Measurements from ENCODE around the gene SLC12A5.
"Not testable (repeated sequence)": the region's sequence is repeated elsewhere in the genome, so short reads cannot be mapped to it uniquely, and the experiment has no call there.

The SLC12A5 gene

GRCh38 chr20:46028772-46029371 lies at the start of gene SLC12A5:
SLC12A5 (plus strand) TSS chr20:46029215; CDS start chr20:46029345, 130 bp downstream.
- ATAC-seq (no peak), DNase-seq (ENCODE audit: low spot score in 2 of 2) (no peak)
- Mint-ChIP-seq H3K9me3 (no peaks in the 10 kb centered on the region), H3K36me3 (no peaks in the 10 kb centered on the region), H3K4me3 (no peak within 1 kb of the TSS), H3K27ac (no peak within 1 kb of the TSS), H3K4me1 (no peaks in the 10 kb centered on the region)

- Mint-ChIP-seq H3K36me3 (no peaks in the 10 kb centered on the region), H3K9me3 (no peaks in the 10 kb centered on the region), H3K4me1 (no peaks in the 10 kb centered on the region), H3K4me3 (no peak overlapping the region), H3K27ac (no peak overlapping the region)
- no peak for ATAC-seq
- no peak for DNase-seq (ENCODE audit: low spot score in 2 of 2)
Measured at GRCh38 chr20:45981261-45981660, 47.8 kb upstream of the SLC12A5 start.

- no peak overlapping the region for H3K4me3 Mint-ChIP-seq
- DNase-seq (ENCODE audit: low spot score in 2 of 2): no peak
- no peak overlapping the region for H3K27ac Mint-ChIP-seq
- ATAC-seq: no peak
- H3K9me3 Mint-ChIP-seq: no peaks in the 10 kb centered on the region
- H3K4me1 Mint-ChIP-seq: no peaks in the 10 kb centered on the region
- no peaks in the 10 kb centered on the region for H3K36me3 Mint-ChIP-seq
Measured at GRCh38 chr20:45983279-45983743, 45.7 kb upstream of the SLC12A5 start.

GRCh38 chr20:45985573-45985972 lies 43.4 kb upstream of the SLC12A5 start:
- no peak overlapping the region for H3K27ac Mint-ChIP-seq

GRCh38 chr20:45987108-45987780 lies 41.8 kb upstream of the SLC12A5 start:
- DNase-seq (ENCODE audit: low spot score in 2 of 2): peak; percentile 76 to 91
- no peak overlapping the region for H3K27ac Mint-ChIP-seq
- no peaks in the 10 kb centered on the region for H3K9me3 Mint-ChIP-seq
- no peaks in the 10 kb centered on the region for H3K4me1 Mint-ChIP-seq
- H3K36me3 Mint-ChIP-seq: no peaks in the 10 kb centered on the region
- H3K4me3 Mint-ChIP-seq: no peak overlapping the region
- ATAC-seq: peak; percentile 96

More at GRCh38 chr20:45985573-45985972, 43.4 kb upstream of the SLC12A5 start:
- Mint-ChIP-seq H3K9me3 (no peaks in the 10 kb centered on the region), H3K4me3 (no peak overlapping the region), H3K4me1 (no peaks in the 10 kb centered on the region), H3K36me3 (no peaks in the 10 kb centered on the region)
- ATAC-seq (no peak), DNase-seq (ENCODE audit: low spot score in 2 of 2) (no peak)

GRCh38 chr20:45988830-45989229 lies 40.2 kb upstream of the SLC12A5 start:
- not testable (repeated sequence) for H3K27ac Mint-ChIP-seq; DNase-seq (ENCODE audit: low spot score in 2 of 2); H3K4me1 Mint-ChIP-seq; H3K9me3 Mint-ChIP-seq; H3K4me3 Mint-ChIP-seq; ATAC-seq; H3K36me3 Mint-ChIP-seq

- Mint-ChIP-seq H3K4me1 (peaks cover 18% of the 10 kb centered on the region), H3K27ac (no peak overlapping the region), H3K4me3 (no peak overlapping the region), H3K9me3 (no peaks in the 10 kb centered on the region), H3K36me3 (no peaks in the 10 kb centered on the region)
- no peak for DNase-seq (ENCODE audit: low spot score in 2 of 2)
- no peak for ATAC-seq
Measured at GRCh38 chr20:45991616-45992015, 37.4 kb upstream of the SLC12A5 start.

- H3K36me3 Mint-ChIP-seq: no peaks in the 10 kb centered on the region
- ATAC-seq: peak; percentile 87
- DNase-seq (ENCODE audit: low spot score in 2 of 2): no peak
- H3K4me3 Mint-ChIP-seq: no peak overlapping the region
- H3K27ac Mint-ChIP-seq: peak overlapping the region; percentile 37
- peaks cover 30% of the 10 kb centered on the region for H3K4me1 Mint-ChIP-seq
- no peaks in the 10 kb centered on the region for H3K9me3 Mint-ChIP-seq
Measured at GRCh38 chr20:45993197-45993951, 35.6 kb upstream of the SLC12A5 start.

- DNase-seq (ENCODE audit: low spot score in 2 of 2) (no peak), ATAC-seq (no peak)
- H3K4me1 Mint-ChIP-seq: peaks cover 40% of the 10 kb centered on the region
- H3K9me3 Mint-ChIP-seq: no peaks in the 10 kb centered on the region
- no peak overlapping the region for H3K4me3 Mint-ChIP-seq
- no peak overlapping the region for H3K27ac Mint-ChIP-seq
- H3K36me3 Mint-ChIP-seq: no peaks in the 10 kb centered on the region
Measured at GRCh38 chr20:45994761-45995493, 34.1 kb upstream of the SLC12A5 start.

- not testable (repeated sequence) for H3K4me3 Mint-ChIP-seq; H3K9me3 Mint-ChIP-seq; ATAC-seq; DNase-seq (ENCODE audit: low spot score in 2 of 2); H3K27ac Mint-ChIP-seq; H3K36me3 Mint-ChIP-seq
- H3K4me1 Mint-ChIP-seq: peaks cover 45% of the 10 kb centered on the region
Measured at GRCh38 chr20:45995495-45996097, 33.4 kb upstream of the SLC12A5 start.

GRCh38 chr20:45997187-45997586 lies 31.8 kb upstream of the SLC12A5 start:
- H3K27ac Mint-ChIP-seq: peak overlapping the region; percentile 86
- ATAC-seq: no peak
- peaks cover 47% of the 10 kb centered on the region for H3K4me1 Mint-ChIP-seq
- no peak for DNase-seq (ENCODE audit: low spot score in 2 of 2)
- no peaks in the 10 kb centered on the region for H3K36me3 Mint-ChIP-seq
- no peaks in the 10 kb centered on the region for H3K9me3 Mint-ChIP-seq
- no peak overlapping the region for H3K4me3 Mint-ChIP-seq

- H3K27ac Mint-ChIP-seq: peak overlapping the region; percentile 2
- H3K4me3 Mint-ChIP-seq: no peak overlapping the region
- ATAC-seq (no peak), DNase-seq (ENCODE audit: low spot score in 2 of 2) (no peak)
- peaks cover 41% of the 10 kb centered on the region for H3K4me1 Mint-ChIP-seq
- H3K36me3 Mint-ChIP-seq: no peaks in the 10 kb centered on the region
- H3K9me3 Mint-ChIP-seq: no peaks in the 10 kb centered on the region
Measured at GRCh38 chr20:45998337-45998736, 30.7 kb upstream of the SLC12A5 start.

GRCh38 chr20:45998761-45999160 lies 30.3 kb upstream of the SLC12A5 start:
- peak overlapping the region; percentile 2 for H3K27ac Mint-ChIP-seq
- H3K36me3 Mint-ChIP-seq: no peaks in the 10 kb centered on the region
- ATAC-seq (peak; percentile 83), DNase-seq (ENCODE audit: low spot score in 2 of 2) (no peak)
- no peak overlapping the region for H3K4me3 Mint-ChIP-seq
- H3K9me3 Mint-ChIP-seq: no peaks in the 10 kb centered on the region
- peaks cover 41% of the 10 kb centered on the region for H3K4me1 Mint-ChIP-seq

- H3K4me3 Mint-ChIP-seq: no peak overlapping the region
- peaks cover 47% of the 10 kb centered on the region for H3K4me1 Mint-ChIP-seq
- ATAC-seq: no peak
- H3K27ac Mint-ChIP-seq: no peak overlapping the region
- no peak for DNase-seq (ENCODE audit: low spot score in 2 of 2)
- H3K9me3 Mint-ChIP-seq: no peaks in the 10 kb centered on the region
- no peaks in the 10 kb centered on the region for H3K36me3 Mint-ChIP-seq
Measured at GRCh38 chr20:45999557-46000261, 29.3 kb upstream of the SLC12A5 start.

All from stimulated activated effector memory CD8-positive, alpha-beta T cell treated with anti-CD3 and anti-CD28 coated beads, Interleukin-12 subunit alpha, Interleukin-12 subunit beta, amount 100 ng/mL, for 72 hours (primary cell).